Measurements from ENCODE around the gene ARMH3. TPM values are rescaled to one million over a fixed set of nuclear protein-coding genes. Genes with fewer than 3 reads are reported as not detected.
"Not testable (repeated sequence)": the region's sequence is repeated elsewhere in the genome, so short reads cannot be mapped to it uniquely, and the experiment has no call there.

ARMH3 gene
- polyA plus RNA-seq, 1 experiment, result 19.8 TPM

DNA sequence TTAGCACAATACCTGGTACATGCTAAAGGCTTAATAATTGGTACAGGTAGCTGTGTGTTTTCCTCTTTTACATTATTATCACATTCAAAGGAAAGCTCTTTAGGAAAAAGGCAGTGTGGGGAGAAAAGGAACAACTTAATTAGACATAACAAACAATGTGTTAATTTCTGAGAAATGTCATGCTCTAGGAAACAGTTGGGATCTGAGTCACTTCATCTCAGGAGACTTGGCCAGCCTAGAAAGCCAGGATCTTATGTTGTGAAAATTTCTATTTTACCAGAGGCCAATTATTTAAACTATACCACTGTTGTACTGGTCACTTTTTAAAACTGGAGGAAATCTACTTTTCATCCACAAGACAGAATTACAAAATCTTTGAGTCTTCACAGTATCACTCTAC is 39.6 kb downstream of the ARMH3 start:
- POLR2A ChIA-PET, result no interaction called here
- CTCF ChIA-PET, result interaction anchor here (0.8 to 3.8 kb wide), 5 partner anchors 12 to 179 kb away, joined by 3 to 22 read pairs (median 4); no protein-coding TSS in a partner anchor

DNA sequence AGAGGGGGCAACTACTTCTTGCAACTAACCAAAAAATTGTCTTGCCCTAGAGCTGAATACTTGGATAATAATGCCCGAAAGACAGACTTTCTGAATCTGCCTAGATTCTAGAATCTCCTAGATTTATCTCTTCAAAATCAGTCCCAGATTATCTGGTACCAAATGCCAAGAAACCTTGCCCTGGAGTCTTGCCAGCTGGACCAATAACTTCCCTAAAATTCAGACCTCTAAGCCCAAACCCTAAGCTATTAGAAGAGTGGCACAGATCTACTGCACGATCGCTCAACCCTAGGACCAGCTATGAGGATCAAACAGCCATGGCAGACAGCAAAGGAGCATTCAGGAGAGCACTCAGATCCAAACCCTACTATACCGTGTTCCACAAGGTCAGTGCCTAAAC is 45.0 kb downstream of the ARMH3 start:
- ChIA-PET CTCF (interaction anchor here (0.7 to 8.0 kb wide), 27 partner anchors 8 to 229 kb away, joined by 3 to 256 read pairs (median 7); partner anchors contain the start of genes KCNIP2 and NPM3), POLR2A (no interaction called here)
- no peak for DNase-seq (ENCODE audit: low read depth, low spot score)
- no peaks in the 10 kb centered on the region for H3K9me3 ChIP-seq (ENCODE audit: control insufficient read depth, insufficient read depth, low read length)
- no peak overlapping the region for H3K4me3 ChIP-seq (ENCODE audit: low read depth, low read length)
- TF ChIP-seq, protein P1, sequence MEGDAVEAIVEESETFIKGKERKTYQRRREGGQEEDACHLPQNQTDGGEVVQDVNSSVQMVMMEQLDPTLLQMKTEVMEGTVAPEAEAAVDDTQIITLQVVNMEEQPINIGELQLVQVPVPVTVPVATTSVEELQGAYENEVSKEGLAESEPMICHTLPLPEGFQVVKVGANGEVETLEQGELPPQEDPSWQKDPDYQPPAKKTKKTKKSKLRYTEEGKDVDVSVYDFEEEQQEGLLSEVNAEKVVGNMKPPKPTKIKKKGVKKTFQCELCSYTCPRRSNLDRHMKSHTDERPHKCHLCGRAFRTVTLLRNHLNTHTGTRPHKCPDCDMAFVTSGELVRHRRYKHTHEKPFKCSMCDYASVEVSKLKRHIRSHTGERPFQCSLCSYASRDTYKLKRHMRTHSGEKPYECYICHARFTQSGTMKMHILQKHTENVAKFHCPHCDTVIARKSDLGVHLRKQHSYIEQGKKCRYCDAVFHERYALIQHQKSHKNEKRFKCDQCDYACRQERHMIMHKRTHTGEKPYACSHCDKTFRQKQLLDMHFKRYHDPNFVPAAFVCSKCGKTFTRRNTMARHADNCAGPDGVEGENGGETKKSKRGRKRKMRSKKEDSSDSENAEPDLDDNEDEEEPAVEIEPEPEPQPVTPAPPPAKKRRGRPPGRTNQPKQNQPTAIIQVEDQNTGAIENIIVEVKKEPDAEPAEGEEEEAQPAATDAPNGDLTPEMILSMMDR (IDR thresholded peaks at IDR 0.05; ENCODE audit: low read depth, low read length), result no peak
- H3K27me3 ChIP-seq (ENCODE audit: control insufficient read depth, insufficient read depth, low read length), result no peaks in the 10 kb centered on the region
- H3K27ac ChIP-seq (ENCODE audit: low read depth, low read length), result no peak overlapping the region

More for the DNA sequence above, 39.6 kb downstream of the ARMH3 start:
- no peak overlapping the region for H3K4me3 ChIP-seq (ENCODE audit: low read depth, low read length)
- no peaks in the 10 kb centered on the region for H3K27me3 ChIP-seq (ENCODE audit: control insufficient read depth, insufficient read depth, low read length)
- peaks cover 4% of the 10 kb centered on the region; the same call in 1 of the 2 replicates for H3K9me3 ChIP-seq (ENCODE audit: control insufficient read depth, insufficient read depth, low read length)
- no peak for DNase-seq (ENCODE audit: low read depth, low spot score)
- H3K27ac ChIP-seq (ENCODE audit: low read depth, low read length), result no peak overlapping the region
- TF ChIP-seq, protein P1 (IDR thresholded peaks at IDR 0.05; ENCODE audit: low read depth, low read length), result no peak

DNA sequence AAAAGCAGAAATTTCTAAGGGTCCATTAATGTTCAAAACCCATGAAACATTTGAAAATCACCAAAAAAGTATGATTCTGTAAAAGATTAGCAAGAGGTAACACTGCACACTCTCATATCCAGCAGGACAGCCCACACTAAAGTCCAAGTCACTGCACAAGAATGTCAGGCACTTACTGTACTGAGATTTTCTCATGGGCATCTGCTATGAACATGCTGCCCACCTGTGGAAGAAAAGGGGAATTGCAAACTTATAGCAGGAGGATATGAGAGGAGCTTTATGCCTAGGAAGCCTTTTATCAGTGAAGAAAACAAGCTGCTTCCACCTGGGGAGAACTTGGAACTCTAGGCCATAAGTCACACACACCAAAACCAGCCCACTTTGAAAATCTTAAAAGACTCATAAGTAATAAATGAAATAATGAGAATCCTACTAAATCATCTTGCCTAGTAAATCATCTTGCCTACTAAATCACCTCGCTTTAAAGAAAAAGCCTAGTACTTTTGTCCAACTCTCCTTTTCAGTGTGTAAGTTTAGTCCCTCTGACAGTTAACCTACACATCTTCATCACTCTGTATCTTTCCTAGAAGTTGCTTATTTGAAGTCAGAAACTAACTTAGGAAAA is 46.1 kb downstream of the ARMH3 start:
- ChIA-PET CTCF (interaction anchor here (0.6 to 8.0 kb wide), 63 partner anchors 8 to 1874 kb away, joined by 3 to 256 read pairs (median 5); partner anchors contain the start of genes KCNIP2 and NPM3), POLR2A (interaction anchor here (0.6 to 1.0 kb wide), 3 partner anchors 57 to 174 kb away, joined by 3 to 10 read pairs (median 3); no protein-coding TSS in a partner anchor)
- DNase-seq (ENCODE audit: low read depth, low spot score), result peak; percentile 87

DNA sequence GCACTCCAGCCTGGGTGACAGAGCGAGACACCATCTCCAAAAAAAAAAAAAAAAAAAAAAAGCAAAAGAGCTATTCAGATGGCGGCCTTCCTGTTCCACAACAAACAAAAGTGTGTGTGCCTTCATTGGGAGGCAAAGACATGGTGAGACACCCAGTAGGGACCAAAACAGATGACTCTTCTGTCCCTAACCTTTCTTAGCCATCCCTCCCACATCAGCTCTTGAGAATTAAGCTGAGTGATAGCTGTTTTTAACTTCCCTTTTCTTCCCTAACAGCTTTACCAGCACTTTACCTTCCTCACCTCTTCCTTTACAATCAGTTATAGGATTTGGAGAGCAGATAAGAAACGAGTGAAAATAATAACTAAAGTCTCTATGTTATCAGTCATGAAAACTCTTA is 48.2 kb downstream of the ARMH3 start:
- H3K27ac ChIP-seq (ENCODE audit: low read depth, low read length), result no peak overlapping the region
- no peaks in the 10 kb centered on the region for H3K27me3 ChIP-seq (ENCODE audit: control insufficient read depth, insufficient read depth, low read length)
- H3K4me3 ChIP-seq (ENCODE audit: low read depth, low read length), result no peak overlapping the region
- H3K9me3 ChIP-seq (ENCODE audit: control insufficient read depth, insufficient read depth, low read length), result no peaks in the 10 kb centered on the region
- TF ChIP-seq, protein P1 (IDR thresholded peaks at IDR 0.05; ENCODE audit: low read depth, low read length), result no peak
- DNase-seq (ENCODE audit: low read depth, low spot score), result no peak
- ChIA-PET CTCF (interaction anchor here (0.6 to 8.0 kb wide), 9 partner anchors 13 to 189 kb away, joined by 3 to 256 read pairs (median 6); partner anchors contain the start of gene KCNIP2), POLR2A (no interaction called here)

More for the DNA sequence above, 46.1 kb downstream of the ARMH3 start:
- no peaks in the 10 kb centered on the region for H3K9me3 ChIP-seq (ENCODE audit: control insufficient read depth, insufficient read depth, low read length)
- TF ChIP-seq, protein P1 (IDR thresholded peaks at IDR 0.05; ENCODE audit: low read depth, low read length), result peak; percentile 100
- H3K27ac ChIP-seq (ENCODE audit: low read depth, low read length), result no peak overlapping the region
- H3K27me3 ChIP-seq (ENCODE audit: control insufficient read depth, insufficient read depth, low read length), result no peaks in the 10 kb centered on the region
- H3K4me3 ChIP-seq (ENCODE audit: low read depth, low read length), result no peak overlapping the region

DNA sequence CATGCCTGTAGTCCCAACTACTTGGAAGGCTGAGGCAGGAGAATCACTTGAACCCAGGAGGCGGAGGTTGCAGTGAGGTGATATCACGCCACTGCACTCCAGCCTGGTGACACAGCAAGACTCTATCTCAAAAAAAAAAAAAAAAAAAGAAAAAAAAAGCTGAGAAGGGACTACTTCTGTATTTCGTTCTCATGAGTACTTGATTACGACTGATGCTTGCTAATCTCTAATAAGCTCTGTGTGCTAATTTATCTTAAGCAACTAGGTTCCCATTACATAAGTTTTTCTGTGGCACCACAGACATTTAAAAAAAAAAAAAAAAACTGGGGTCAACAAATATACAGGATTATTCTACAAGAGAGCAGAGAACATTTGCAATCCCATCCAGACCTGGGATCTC is 48.9 kb downstream of the ARMH3 start:
- H3K9me3 ChIP-seq (ENCODE audit: control insufficient read depth, insufficient read depth, low read length); H3K4me3 ChIP-seq (ENCODE audit: low read depth, low read length); H3K27ac ChIP-seq (ENCODE audit: low read depth, low read length); H3K27me3 ChIP-seq (ENCODE audit: control insufficient read depth, insufficient read depth, low read length); POLR2A ChIA-PET; DNase-seq (ENCODE audit: low read depth, low spot score): not testable (repeated sequence)
- CTCF ChIA-PET, result interaction anchor here (0.6 to 8.0 kb wide), 7 partner anchors 22 to 170 kb away, joined by 4 to 256 read pairs (median 51); partner anchors contain the start of gene KCNIP2
